Panc1 (cell line): ENCODE results near the gene MCU. TPM values are rescaled to one million over a fixed set of nuclear protein-coding genes. Genes with fewer than 3 reads are reported as not detected.

ENCODE experiments used
- ATAC-seq: fragments of 200-7000 bp; cut with Tn5 transposase; 2 replicates; pipeline ENCODE4 v1.9.1; 2020; ENCODE audit warnings: mild to moderate bottlenecking, moderate library complexity
- BruUV-seq: library from RNA; stranded (reverse); fragments of 400-500 nt; replicated peaks from 2 replicates; lab custom pipeline; 2021; lab: Mats Ljungman, UMichigan
- CTCF ChIA-PET: fragments of 300-600 bp; sonication (Branson Sonifier 250); formaldehyde crosslinking; loops from one replicate; lab custom pipeline; 2022; ENCODE audit warnings: antibody characterized with exemption; lab: Charles Lee
- POLR2A ChIA-PET: fragments of 300-600 bp; sonication (Branson Sonifier 250); formaldehyde crosslinking; loops from one replicate; lab custom pipeline; 2022; ENCODE audit warnings: antibody characterized with exemption; lab: Charles Lee
- DNase-seq: peaks from one replicate; pipeline ENCODE4 v3.0.0-alpha.2; 2010; ENCODE audit warnings: low read depth, low spot score
- H3K27ac ChIP-seq: 2 replicates; pipeline ENCODE4 v1.5.1; 2011; ENCODE audit warnings: mild to moderate bottlenecking, low read length, inconsistent platforms
- H3K27me3 ChIP-seq: fragments of 200-500 bp; sonication (Bioruptor generic); 2 replicates; pipeline ENCODE4 v1.6.0; 2014; ENCODE audit warnings: low read length, inconsistent platforms; ENCODE audit not compliant: control insufficient read depth, insufficient read depth
- H3K36me3 ChIP-seq: fragments of 200-500 bp; sonication (Bioruptor generic); 2 replicates; pipeline ENCODE4 v1.5.1; 2014; ENCODE audit warnings: inconsistent platforms, mild to moderate bottlenecking, low read length, moderate library complexity; ENCODE audit not compliant: control insufficient read depth, insufficient read depth
- H3K4me1 ChIP-seq: 2 replicates; pipeline ENCODE4 v1.5.1; 2011; ENCODE audit warnings: inconsistent platforms, mild to moderate bottlenecking, low read length, moderate library complexity; ENCODE audit not compliant: control insufficient read depth, insufficient read depth
- H3K4me3 ChIP-seq, 2 experiments: 2 replicates each; pipeline ENCODE4 v1.5.1; 2011 to 2012; ENCODE audit warnings: low read depth in 2 of 2, low read length in 2 of 2, mild to moderate bottlenecking in 2 of 2, inconsistent platforms in 1 of 2, moderate library complexity in 1 of 2
- H3K9me3 ChIP-seq: fragments of 200-500 bp; sonication (Bioruptor generic); 2 replicates; pipeline ENCODE4 v1.5.1; 2014; ENCODE audit warnings: low read depth, mild to moderate bottlenecking, inconsistent platforms, low read length, moderate library complexity; ENCODE audit not compliant: control insufficient read depth, insufficient read depth
- POLR2AphosphoS5 ChIP-seq: IDR thresholded peaks from 2 replicates; pipeline ENCODE4 v1.6.1; 2012; ENCODE audit warnings: mild to moderate bottlenecking, low read depth, low read length, moderate library complexity
- SIN3A ChIP-seq: IDR thresholded peaks from 2 replicates; pipeline ENCODE4 v1.6.1; 2012; ENCODE audit warnings: low read depth, mild to moderate bottlenecking, low read length, moderate library complexity, borderline replicate concordance; ENCODE audit not compliant: insufficient read depth
- TCF7L2 ChIP-seq: IDR thresholded peaks from 2 replicates; pipeline ENCODE4 v1.6.1; 2011; ENCODE audit warnings: mild to moderate bottlenecking, low read depth, low read length, inconsistent platforms
- in situ Hi-C: cut with HindIII; loops from 2 replicates; pipeline ENCODE4 v1.10.0; 2016; ENCODE audit warnings: low sequenced_read_pairs, low pct_unique_long_range_greater_than_20kb
- intact Hi-C: fragments of 100-400 bp; cut with micrococcal nuclease; formaldehyde crosslinking; loops from one replicate; pipeline ENCODE4 v1.10.0; 2022; ENCODE audit not compliant: unreplicated experiment
- total RNA-seq: library from RNA; stranded (reverse); gene quantifications from one replicate; pipeline ENCODE4 v1.2.1, GENCODE V29; 2021; ENCODE audit not compliant: unreplicated experiment
- TF ChIP-seq, protein P1 (sequence below), 2 experiments: IDR thresholded peaks; 2 replicates each; pipeline ENCODE4 v1.6.1; 2011 to 2012; ENCODE audit warnings: low read depth in 2 of 2, control low read depth in 1 of 2, low read length in 1 of 2, mild to moderate bottlenecking in 1 of 2, moderate library complexity in 1 of 2; ENCODE audit not compliant: insufficient read depth in 1 of 2
- TF ChIP-seq, protein P2 (sequence below): fragments of 450-650 bp; IDR thresholded peaks from 2 replicates; pipeline ENCODE4 v1.5.1; 2017; ENCODE audit warnings: mild to moderate bottlenecking

MCU gene
- total RNA-seq, 1 experiment from 2014 or later, result 31.6 TPM

DNA sequence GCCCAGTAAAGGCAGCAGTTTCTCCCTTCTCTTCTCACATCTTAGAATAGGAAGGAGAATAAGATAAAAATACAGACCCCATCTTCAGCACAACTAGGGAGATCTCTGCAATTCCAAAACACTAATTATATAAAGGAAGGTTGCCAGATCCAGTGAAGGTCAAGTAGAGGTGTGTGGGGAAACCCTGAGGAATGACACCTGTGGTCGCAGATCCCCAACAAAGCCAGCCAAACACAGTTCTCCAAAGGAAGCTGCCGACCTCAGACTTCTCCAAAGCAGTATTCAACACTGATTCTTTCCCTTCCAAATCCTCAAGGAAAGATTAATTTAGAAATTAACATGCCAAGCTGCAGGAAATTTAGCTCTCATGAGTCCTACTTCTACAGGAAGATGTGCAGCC is 138.7 kb downstream of the MCU start:
- in situ Hi-C loops, result no loop called here
- intact Hi-C loops, result no loop called here
- no peak for ATAC-seq

GRCh38 chr10:72831696-72832409 is 139.9 kb downstream of the MCU start:
- intact Hi-C loops (no loop called here), in situ Hi-C loops (no loop called here)
- BruUV-seq, result no TSS peak
- no peak for ATAC-seq
- Histone ChIP-seq H3K27me3 (no peaks in the 10 kb centered on the region), H3K27ac (no peak overlapping the region), H3K4me1 (0 out of 2 replicates have a peak, but pooled peaks cover 8% of the 10 kb centered on the region), H3K4me3 (no peak overlapping the region), H3K36me3 (no peaks in the 10 kb centered on the region), H3K9me3 (no peaks in the 10 kb centered on the region)
- ChIA-PET POLR2A (interaction anchor here (0.7 kb wide), 1 partner anchor 470 kb away, joined by 3 read pairs; no protein-coding TSS in a partner anchor), CTCF (no interaction called here)
- TF ChIP-seq TCF7L2, result no peak
- TF ChIP-seq POLR2AphosphoS5, result no peak
- no peak for TF ChIP-seq SIN3A
- TF ChIP-seq, protein P1, sequence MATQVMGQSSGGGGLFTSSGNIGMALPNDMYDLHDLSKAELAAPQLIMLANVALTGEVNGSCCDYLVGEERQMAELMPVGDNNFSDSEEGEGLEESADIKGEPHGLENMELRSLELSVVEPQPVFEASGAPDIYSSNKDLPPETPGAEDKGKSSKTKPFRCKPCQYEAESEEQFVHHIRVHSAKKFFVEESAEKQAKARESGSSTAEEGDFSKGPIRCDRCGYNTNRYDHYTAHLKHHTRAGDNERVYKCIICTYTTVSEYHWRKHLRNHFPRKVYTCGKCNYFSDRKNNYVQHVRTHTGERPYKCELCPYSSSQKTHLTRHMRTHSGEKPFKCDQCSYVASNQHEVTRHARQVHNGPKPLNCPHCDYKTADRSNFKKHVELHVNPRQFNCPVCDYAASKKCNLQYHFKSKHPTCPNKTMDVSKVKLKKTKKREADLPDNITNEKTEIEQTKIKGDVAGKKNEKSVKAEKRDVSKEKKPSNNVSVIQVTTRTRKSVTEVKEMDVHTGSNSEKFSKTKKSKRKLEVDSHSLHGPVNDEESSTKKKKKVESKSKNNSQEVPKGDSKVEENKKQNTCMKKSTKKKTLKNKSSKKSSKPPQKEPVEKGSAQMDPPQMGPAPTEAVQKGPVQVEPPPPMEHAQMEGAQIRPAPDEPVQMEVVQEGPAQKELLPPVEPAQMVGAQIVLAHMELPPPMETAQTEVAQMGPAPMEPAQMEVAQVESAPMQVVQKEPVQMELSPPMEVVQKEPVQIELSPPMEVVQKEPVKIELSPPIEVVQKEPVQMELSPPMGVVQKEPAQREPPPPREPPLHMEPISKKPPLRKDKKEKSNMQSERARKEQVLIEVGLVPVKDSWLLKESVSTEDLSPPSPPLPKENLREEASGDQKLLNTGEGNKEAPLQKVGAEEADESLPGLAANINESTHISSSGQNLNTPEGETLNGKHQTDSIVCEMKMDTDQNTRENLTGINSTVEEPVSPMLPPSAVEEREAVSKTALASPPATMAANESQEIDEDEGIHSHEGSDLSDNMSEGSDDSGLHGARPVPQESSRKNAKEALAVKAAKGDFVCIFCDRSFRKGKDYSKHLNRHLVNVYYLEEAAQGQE (IDR thresholded peaks at IDR 0.05; ENCODE audit: insufficient read depth in 1 of 2, low read depth in 2 of 2, low read length in 1 of 2), result no peak
- TF ChIP-seq, protein P2, sequence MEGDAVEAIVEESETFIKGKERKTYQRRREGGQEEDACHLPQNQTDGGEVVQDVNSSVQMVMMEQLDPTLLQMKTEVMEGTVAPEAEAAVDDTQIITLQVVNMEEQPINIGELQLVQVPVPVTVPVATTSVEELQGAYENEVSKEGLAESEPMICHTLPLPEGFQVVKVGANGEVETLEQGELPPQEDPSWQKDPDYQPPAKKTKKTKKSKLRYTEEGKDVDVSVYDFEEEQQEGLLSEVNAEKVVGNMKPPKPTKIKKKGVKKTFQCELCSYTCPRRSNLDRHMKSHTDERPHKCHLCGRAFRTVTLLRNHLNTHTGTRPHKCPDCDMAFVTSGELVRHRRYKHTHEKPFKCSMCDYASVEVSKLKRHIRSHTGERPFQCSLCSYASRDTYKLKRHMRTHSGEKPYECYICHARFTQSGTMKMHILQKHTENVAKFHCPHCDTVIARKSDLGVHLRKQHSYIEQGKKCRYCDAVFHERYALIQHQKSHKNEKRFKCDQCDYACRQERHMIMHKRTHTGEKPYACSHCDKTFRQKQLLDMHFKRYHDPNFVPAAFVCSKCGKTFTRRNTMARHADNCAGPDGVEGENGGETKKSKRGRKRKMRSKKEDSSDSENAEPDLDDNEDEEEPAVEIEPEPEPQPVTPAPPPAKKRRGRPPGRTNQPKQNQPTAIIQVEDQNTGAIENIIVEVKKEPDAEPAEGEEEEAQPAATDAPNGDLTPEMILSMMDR, result no peak
- no peak for DNase-seq

More for the DNA sequence above, 138.7 kb downstream of the MCU start:
- no peak for DNase-seq
- Histone ChIP-seq H3K27ac (no peak overlapping the region), H3K4me1 (0 out of 2 replicates have a peak, but pooled peaks cover 8% of the 10 kb centered on the region), H3K4me3 (no peak overlapping the region), H3K9me3 (no peaks in the 10 kb centered on the region), H3K27me3 (no peaks in the 10 kb centered on the region), H3K36me3 (no peaks in the 10 kb centered on the region)
- POLR2A ChIA-PET, result no interaction called here
- no peak for TF ChIP-seq TCF7L2
- TF ChIP-seq, protein P2, result no peak
- no peak for TF ChIP-seq POLR2AphosphoS5
- TF ChIP-seq, protein P1 (IDR thresholded peaks at IDR 0.05; ENCODE audit: insufficient read depth in 1 of 2, low read depth in 2 of 2, low read length in 1 of 2), result no peak
- CTCF ChIA-PET, result no interaction called here
- no TSS peak for BruUV-seq
